ENCODE data around the gene C19orf67.

- TF ChIP-seq CTCF (IDR thresholded peaks at IDR 0.05; ENCODE audit: insufficient read depth, low read length) (no peak), REST (IDR thresholded peaks at IDR 0.05; ENCODE audit: insufficient replicate concordance, low read depth) (no peak), GABPA (IDR thresholded peaks at IDR 0.05; ENCODE audit: low read depth) (no peak)
Measured at GRCh38 chr19:14063105-14063504, 22.5 kb downstream of the C19orf67 start.
